GM12873 (cell line): ENCODE measurements around the gene OASL.

Source experiments
- TF ChIP-seq, protein P1 (sequence below): IDR thresholded peaks from 2 replicates; pipeline ENCODE4 v1.5.1; 2012; ENCODE audit warnings: low read depth, mild to moderate bottlenecking, moderate library complexity, low read length, control low read depth; ENCODE audit not compliant: insufficient read depth; ENCODE audit errors: missing control alignments

Gene OASL

DNA sequence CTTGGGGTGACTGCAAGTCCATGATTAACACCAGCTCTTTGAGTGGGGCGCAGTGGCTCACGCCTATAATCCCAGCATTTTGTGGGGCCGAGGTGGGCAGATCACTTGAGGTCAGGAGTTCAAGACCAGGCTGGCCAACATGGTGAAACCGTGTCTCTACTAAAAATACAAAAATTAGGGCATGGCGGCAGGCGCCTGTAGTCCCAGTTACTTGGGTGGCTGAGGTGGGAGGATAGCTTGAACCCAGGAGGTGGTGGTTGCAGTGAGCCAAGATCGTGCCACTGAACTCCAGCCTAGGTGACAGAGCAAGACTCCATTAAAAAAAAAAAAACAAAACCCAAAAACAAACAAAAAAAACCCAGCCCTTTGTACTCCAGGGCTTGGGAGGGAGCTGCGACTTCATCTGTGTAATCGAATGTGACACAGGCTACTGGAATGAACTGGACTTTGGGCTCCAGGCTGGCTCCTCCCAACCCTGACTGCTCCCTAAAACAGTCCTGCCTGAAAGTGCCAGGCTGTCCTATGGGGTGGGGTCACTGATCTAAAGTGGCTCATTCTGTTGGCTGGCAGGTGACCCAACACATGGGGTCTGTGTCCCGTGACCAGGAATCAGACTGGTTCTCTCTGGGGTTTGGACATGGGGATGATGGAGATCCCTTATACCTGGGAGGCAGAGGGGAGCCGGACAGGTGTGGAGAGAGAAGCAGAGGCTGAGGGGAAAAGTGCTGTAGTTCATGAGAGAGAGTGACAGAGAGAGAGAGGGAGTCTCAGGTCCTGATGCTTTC lies 13.4 kb downstream of the OASL start:
- TF ChIP-seq, protein P1, sequence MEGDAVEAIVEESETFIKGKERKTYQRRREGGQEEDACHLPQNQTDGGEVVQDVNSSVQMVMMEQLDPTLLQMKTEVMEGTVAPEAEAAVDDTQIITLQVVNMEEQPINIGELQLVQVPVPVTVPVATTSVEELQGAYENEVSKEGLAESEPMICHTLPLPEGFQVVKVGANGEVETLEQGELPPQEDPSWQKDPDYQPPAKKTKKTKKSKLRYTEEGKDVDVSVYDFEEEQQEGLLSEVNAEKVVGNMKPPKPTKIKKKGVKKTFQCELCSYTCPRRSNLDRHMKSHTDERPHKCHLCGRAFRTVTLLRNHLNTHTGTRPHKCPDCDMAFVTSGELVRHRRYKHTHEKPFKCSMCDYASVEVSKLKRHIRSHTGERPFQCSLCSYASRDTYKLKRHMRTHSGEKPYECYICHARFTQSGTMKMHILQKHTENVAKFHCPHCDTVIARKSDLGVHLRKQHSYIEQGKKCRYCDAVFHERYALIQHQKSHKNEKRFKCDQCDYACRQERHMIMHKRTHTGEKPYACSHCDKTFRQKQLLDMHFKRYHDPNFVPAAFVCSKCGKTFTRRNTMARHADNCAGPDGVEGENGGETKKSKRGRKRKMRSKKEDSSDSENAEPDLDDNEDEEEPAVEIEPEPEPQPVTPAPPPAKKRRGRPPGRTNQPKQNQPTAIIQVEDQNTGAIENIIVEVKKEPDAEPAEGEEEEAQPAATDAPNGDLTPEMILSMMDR = no peak

GRCh38 chr12:121023799-121024198 lies 15.2 kb downstream of the OASL start:
- TF ChIP-seq, protein P1 = no peak

GRCh38 chr12:121022713-121023112 lies 16.3 kb downstream of the OASL start:
- TF ChIP-seq, protein P1 = no peak

DNA sequence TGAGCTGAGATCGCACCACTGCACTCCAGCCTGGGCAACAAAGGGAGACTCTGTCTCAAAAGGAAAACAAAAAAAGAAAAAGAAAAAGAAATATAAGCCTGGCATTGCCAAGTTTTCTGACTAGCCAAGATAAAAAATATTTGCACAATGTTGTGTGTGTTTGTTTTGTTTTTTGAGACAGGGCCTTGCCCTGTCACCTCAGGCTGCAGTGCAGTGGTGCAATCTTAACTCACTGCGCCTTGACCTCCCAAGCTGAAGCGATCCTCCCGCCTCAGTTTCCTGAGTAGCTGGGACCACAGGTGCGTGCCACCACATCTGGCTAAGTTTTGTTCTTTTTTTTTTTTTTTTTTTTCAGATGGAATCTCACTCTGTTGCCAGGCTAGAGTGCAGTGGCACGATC lies 17.3 kb downstream of the OASL start:
- TF ChIP-seq, protein P1 = no peak

DNA sequence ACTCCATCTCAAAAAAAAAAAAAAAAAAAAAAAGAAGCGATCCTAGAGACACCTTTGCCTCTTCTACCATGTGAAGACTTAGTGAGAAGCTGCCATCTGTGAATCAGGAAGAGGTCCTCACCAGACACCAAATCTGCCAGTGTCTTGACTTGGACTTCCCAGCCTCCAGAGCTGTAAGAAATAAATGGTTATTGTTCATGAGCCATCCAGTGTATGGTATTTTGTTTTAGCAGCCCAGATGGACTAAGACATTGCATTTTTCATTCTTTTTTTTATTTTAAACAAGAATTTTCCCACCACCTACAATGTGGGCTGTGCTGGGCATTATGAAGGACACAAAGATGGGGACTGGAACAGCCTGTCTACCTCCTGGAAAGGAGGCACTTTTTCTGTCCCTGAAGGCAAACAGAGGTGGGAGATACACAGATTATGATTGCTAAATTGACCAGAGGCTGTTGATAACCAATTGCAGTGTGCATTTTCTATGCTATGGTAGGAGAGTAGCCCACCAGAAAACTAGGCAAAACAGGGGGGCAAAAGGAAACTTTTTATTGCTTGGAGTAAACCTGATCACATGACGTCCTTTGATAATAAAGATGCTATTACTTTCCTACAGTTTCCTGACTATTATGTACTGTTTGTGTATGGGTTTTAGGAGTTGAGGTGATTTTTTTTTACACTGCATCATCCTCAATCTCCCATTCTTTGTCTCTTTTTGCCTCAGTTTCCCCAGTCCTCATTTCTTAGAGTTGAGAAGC lies 20.0 kb downstream of the OASL start:
- TF ChIP-seq, protein P1 = no peak

DNA sequence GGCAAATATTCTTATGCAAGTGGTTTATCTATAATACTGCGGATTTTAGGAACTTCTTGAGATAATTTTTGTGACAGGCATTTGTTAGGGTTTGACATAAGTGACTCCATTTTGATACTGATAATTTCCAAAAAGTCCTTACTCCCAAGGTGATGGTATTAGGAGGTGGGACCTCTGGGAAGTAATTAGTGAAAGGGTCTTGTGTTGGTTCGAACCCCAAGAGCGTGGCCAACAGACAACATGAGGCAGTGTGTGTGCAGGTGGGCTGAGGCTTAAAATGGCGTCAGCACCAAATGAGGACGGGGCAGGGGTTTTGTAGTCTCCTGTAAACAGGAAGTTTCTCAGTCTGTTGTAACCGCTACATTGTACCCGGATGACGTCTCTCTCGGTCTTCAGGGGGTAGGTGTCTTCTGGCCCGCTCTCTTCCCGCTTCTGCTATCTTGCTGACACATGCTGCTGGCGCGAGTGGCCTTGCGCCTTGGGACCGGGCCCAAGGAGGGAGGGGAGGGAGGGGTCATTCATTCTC lies 21.0 kb downstream of the OASL start:
- TF ChIP-seq, protein P1 = no peak

DNA sequence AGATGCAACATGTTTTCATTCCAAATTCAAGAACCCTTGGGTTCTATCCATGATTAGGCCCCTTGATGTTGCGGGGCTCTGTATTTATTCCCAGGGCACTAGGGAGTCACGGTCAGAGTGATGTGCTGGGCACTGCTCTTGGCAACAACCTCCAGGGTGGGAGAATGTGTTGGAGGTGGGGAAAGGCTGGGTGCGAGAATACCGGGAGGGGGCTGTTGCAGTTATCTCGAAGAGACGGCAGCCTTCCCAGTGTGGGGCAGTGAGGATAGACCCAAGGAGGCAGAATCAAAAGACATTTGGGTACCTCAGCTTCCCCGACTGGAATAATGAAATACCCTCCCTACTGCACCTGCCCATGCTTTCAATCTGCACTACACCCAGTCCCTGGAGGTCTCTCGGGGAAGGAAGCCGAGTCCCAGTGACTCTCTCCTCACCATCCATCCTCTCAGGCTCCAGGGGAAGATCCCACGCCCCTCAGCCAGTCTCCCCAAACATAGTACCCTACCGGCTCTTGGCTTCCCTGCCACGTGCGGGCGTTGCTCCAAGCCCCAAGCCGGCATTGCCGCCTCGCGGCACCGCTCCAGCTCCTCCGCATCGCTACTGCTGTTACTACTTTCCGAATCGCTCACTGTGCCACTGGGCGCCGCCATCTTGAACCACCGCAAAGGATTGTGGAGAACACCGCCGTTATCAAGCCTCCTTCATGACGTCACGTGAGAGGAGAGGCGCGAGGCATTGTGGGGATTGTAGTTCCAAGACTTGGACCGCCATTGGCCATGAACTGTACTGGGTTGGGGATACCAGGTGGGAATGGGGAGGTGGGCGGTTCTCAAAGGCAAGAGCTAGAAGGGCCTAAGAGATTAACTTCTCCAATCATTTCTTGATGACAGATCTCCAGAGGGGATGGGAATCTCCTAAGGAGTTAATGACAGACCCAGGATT lies 22.9 kb downstream of the OASL start, which contains the start of gene C12orf43:
Gene C12orf43 (minus strand): TSS at position 663 of the 942 bp plus-strand sequence. CDS start 13 bp downstream, at position 650.
- TF ChIP-seq, protein P1 = no peak
